ENCODE results near the gene ELK3. TPM values are rescaled to one million over a fixed set of nuclear protein-coding genes. Genes with fewer than 3 reads are reported as not detected.
A peak's percentile ranks its signal among the peaks of the same experiment; 100 is the strongest.

Gene ELK3
- polyA plus RNA-seq, 1 experiment: 20.9 TPM

DNA sequence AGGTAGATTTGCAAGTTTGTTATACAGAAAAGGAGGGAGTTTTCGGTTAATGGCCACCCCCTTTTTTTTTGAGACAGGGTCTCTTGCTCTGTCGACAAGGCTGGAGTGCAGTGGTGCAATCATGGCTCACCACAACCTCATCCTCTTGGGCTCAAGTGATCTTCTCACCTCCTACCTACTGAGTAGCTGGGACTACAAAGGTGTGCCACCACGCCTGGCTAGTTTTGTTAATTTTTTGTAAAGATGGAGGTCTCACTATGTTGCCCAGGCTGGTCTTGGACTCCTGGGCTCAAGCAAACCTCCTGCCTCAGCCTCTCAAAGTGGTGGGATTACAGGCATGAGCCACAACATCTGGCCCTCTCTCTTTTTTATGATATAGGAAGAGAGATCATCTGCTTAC is 111.5 kb downstream of the ELK3 start:
- CTCF ChIA-PET: no interaction called here
- Histone ChIP-seq H3K27me3 (ENCODE audit: control insufficient read depth, insufficient read depth, low read length) (no peaks in the 10 kb centered on the region), H3K36me3 (ENCODE audit: control insufficient read depth, insufficient read depth, low read length) (no peaks in the 10 kb centered on the region), H3K4me3 (ENCODE audit: low read depth, low read length) (no peak overlapping the region)
- TF ChIP-seq, protein P1, sequence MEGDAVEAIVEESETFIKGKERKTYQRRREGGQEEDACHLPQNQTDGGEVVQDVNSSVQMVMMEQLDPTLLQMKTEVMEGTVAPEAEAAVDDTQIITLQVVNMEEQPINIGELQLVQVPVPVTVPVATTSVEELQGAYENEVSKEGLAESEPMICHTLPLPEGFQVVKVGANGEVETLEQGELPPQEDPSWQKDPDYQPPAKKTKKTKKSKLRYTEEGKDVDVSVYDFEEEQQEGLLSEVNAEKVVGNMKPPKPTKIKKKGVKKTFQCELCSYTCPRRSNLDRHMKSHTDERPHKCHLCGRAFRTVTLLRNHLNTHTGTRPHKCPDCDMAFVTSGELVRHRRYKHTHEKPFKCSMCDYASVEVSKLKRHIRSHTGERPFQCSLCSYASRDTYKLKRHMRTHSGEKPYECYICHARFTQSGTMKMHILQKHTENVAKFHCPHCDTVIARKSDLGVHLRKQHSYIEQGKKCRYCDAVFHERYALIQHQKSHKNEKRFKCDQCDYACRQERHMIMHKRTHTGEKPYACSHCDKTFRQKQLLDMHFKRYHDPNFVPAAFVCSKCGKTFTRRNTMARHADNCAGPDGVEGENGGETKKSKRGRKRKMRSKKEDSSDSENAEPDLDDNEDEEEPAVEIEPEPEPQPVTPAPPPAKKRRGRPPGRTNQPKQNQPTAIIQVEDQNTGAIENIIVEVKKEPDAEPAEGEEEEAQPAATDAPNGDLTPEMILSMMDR (IDR thresholded peaks at IDR 0.05; ENCODE audit: insufficient read depth, low read depth, low read length): no peak
- POLR2A ChIA-PET: no interaction called here
- no peak for DNase-seq (ENCODE audit: low read depth)

DNA sequence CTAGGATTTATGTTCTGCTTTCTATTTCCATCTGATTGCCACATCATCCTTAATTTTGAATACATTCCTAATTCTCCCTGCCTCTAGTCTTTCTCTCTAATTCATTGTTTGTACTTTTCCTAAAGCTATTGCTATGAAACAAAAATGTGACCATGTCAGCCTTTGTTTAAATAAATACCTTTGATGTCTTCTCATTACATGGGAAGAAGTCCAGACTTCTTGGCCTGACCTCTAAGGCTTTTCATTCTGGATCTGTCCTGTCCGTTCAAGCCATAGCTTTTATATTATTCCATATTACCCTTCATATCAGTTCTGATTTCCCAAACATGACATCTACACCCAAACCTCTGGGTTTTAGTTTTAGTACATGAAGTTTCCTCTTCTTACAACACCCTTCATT is 114.7 kb downstream of the ELK3 start:
- POLR2A ChIA-PET: no interaction called here

DNA sequence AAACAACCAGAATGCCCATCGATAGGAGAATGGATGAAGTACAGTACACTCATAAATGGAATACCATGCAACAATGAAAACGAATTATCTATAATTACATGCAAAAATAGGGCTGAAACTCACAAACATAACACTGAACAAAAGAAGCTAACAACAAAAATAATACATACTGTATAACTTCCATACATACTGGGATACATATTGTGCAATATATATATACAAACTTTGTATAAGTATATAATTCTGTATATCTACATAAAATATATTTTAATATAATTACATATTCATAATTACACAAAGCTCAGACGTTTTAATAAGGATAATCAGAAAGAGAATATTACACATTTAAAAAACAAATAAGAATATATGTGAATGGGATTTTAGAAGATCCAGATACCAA is 115.9 kb downstream of the ELK3 start:
- no peak for DNase-seq (ENCODE audit: low read depth)
- ChIA-PET CTCF (no interaction called here), POLR2A (no interaction called here)
- TF ChIP-seq, protein P1 (IDR thresholded peaks at IDR 0.05; ENCODE audit: insufficient read depth, low read depth, low read length): no peak
- no peak overlapping the region for H3K4me3 ChIP-seq (ENCODE audit: low read depth, low read length)
- no peaks in the 10 kb centered on the region for H3K27me3 ChIP-seq (ENCODE audit: control insufficient read depth, insufficient read depth, low read length)
- no peaks in the 10 kb centered on the region for H3K36me3 ChIP-seq (ENCODE audit: control insufficient read depth, insufficient read depth, low read length)

More for the DNA sequence above, 114.7 kb downstream of the ELK3 start:
- Histone ChIP-seq H3K27me3 (ENCODE audit: control insufficient read depth, insufficient read depth, low read length) (no peaks in the 10 kb centered on the region), H3K4me3 (ENCODE audit: low read depth, low read length) (no peak overlapping the region), H3K36me3 (ENCODE audit: control insufficient read depth, insufficient read depth, low read length) (no peaks in the 10 kb centered on the region)
- peak; percentile 7 for DNase-seq (ENCODE audit: low read depth)
- TF ChIP-seq, protein P1 (IDR thresholded peaks at IDR 0.05; ENCODE audit: insufficient read depth, low read depth, low read length): no peak
- CTCF ChIA-PET: interaction anchor here (1.3 kb wide), 1 partner anchor 52 kb away, joined by 3 read pairs; no protein-coding TSS in a partner anchor

DNA sequence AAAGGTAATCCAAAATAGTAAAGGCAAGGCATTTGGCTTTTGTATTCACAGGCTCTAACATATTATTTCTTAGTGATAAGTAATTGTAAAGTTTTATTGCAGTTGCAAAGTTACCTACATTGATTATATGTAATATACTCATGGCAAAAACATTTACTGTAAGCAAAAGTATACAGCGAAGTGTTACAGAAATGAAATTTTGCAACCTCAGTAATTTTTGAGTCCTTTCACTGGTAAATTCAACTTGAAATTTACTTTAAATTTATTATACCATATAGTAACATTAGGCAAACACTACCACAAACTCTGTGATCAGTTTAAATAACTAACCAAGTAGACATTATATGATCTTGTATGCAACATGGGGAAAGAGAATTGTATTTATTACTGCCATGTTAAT is 117.0 kb downstream of the ELK3 start:
- ChIA-PET POLR2A (no interaction called here), CTCF (interaction anchor here (0.7 kb wide), 1 partner anchor 205 kb away, joined by 3 read pairs; no protein-coding TSS in a partner anchor)
- no peak for DNase-seq (ENCODE audit: low read depth)
- TF ChIP-seq, protein P1 (IDR thresholded peaks at IDR 0.05; ENCODE audit: insufficient read depth, low read depth, low read length): no peak
- H3K27me3 ChIP-seq (ENCODE audit: control insufficient read depth, insufficient read depth, low read length): no peaks in the 10 kb centered on the region
- H3K36me3 ChIP-seq (ENCODE audit: control insufficient read depth, insufficient read depth, low read length): no peaks in the 10 kb centered on the region
- no peak overlapping the region for H3K4me3 ChIP-seq (ENCODE audit: low read depth, low read length)

DNA sequence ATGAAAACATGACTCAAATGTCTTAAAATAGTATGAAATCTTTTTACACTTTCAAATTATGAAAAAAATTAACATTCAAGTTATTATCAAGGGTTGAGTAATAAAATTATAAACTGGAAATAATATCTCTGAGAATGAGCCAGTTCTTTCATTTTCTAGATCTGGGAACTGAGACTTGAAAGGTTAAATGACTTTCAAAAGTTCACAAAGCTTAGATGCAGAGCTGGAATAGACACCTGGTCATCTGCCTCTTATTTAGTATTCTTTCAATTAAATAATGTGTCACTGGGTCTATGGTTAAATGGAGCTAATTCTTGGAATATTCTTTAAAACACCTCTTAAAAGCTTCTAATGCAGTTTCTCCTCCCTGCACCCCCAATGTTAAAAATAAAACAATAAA is 119.4 kb downstream of the ELK3 start:
- Histone ChIP-seq H3K27me3 (ENCODE audit: control insufficient read depth, insufficient read depth, low read length) (no peaks in the 10 kb centered on the region), H3K36me3 (ENCODE audit: control insufficient read depth, insufficient read depth, low read length) (no peaks in the 10 kb centered on the region), H3K4me3 (ENCODE audit: low read depth, low read length) (no peak overlapping the region)
- CTCF ChIA-PET: interaction anchor here (0.6 to 1.1 kb wide), 3 partner anchors 11 to 68 kb away, joined by 3 to 5 read pairs (median 4); no protein-coding TSS in a partner anchor
- POLR2A ChIA-PET: no interaction called here
- no peak for DNase-seq (ENCODE audit: low read depth)
- TF ChIP-seq, protein P1 (IDR thresholded peaks at IDR 0.05; ENCODE audit: insufficient read depth, low read depth, low read length): no peak

All from BJ (cell line).